GM21825 (cell line): ENCODE data around the gene FAM110A.

Source experiments
- ATAC-seq: cut with Tn5 transposase; IDR thresholded peaks from one replicate; pipeline ENCODE4 v1.9.1; 2021; ENCODE audit warnings: mild to moderate bottlenecking, moderate library complexity; ENCODE audit not compliant: unreplicated experiment

Gene FAM110A

DNA sequence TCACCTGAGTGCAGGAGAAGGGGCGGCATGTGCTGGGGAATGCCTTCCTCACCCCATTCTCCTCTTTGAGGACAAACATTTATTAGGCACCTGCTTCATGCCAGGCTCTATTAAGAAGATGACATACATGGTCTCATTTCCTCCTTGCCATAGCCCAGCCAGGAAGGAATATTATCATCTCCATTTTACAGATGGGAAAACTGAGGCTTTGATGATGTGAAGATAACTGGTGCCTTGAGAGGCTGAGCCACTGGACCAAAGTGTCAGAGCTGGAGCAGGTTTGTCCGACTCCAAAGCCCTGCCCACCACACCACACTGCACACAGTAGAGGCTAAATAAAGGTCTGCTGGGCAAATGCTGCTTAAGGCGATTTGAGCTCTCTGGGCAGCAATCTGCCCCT is 37.2 kb downstream of the FAM110A start:
- ATAC-seq, result no peak

- ATAC-seq, result no peak
Observed at GRCh38 chr20:871436-871835, 37.9 kb downstream of the FAM110A start.

GRCh38 chr20:871948-872347 is 38.4 kb downstream of the FAM110A start:
- no peak for ATAC-seq

GRCh38 chr20:872855-873520 is 39.5 kb downstream of the FAM110A start:
- no peak for ATAC-seq

DNA sequence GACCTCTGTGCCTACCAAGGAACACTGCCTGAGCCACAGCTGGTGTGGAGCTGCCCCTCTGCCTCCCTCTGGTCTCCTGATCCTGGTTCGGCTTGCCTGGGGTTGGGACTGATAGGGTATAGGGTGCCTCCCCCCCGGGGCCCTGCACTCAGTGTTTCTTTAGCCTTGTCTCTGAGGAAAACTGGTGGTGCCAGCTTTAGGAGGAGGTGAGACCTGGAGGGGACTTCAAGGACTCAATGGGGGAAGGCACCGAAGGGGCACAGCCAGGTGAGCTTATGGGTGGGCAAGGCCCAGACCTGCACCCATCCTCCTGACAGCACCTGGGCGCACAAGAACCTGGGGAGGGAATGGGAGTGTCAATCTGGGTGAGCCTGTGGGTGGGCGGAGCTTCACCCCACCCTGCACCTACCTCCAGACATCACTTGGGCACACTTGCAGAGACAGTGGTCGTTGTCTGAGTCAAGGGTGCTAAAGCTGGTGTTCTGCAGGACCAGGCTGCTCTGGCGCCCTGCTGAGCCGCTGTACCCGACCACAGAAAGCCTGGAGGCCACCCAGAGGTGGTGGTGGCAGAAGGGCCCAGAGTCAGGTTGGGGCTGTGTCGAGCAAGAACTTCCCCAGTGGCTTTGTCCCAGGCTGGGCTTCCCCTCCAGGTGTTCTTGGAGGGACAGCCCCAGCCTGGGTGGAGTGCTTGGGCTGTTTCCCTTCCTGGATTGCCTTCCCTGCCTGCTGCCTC is 40.5 kb downstream of the FAM110A start:
- peak; percentile 47 for ATAC-seq

GRCh38 chr20:875115-875514 is 41.6 kb downstream of the FAM110A start:
- ATAC-seq, result no peak

DNA sequence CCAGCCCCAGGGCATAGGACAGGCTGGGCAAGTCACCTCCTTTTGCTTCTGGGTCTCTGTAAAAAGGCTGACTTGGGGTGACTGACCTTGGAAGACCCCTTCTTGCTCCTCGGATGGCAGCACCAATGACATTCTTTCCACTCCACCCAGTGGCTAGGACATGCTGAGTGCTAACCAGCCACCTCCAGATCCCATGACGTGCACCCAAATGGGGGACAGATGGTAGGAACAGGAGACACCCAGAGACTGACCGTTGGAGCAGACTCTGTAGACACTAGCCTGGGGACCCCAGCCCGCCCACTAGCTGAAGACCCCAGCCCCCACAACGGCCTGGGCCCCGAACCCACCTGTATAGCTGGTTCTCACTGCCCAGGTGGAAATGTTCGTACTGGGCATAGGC is 44.3 kb downstream of the FAM110A start:
- no peak for ATAC-seq

DNA sequence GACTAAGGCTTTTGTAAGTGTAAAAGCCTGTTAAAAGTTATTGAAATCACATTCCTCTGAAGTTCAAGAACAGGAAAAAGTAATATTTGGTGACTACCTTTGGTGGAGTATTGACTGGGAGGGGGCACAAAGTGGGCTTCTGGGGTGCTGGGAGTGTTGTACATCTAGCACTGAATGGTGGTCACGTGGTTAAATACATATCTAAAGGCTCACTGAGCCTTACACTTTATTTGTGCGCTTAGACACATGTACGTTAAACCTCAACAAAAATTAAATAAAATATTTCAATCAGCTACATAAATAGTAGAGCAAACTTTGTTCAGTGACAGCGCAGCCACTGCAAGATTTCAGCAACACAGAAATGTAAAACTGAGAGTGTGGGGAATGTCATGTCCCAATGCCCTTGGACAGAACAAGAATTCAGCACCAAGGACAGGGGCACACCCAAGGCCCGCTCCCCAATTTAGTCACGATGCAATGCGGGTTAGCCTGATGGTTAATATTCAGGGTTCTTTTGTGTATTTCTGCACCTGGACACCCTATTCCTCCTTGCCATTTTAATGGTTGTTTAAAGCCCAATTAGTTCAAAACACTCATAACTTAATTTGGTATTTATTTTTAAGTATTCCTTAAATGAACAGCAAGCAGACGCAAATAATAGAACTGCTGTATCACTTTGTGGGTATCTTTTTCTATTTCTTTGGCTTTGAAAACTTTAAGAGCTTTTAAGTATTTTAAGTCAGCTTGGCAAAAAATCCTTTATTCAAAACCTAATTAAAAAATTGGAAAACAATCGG is 45.2 kb downstream of the FAM110A start:
- ATAC-seq, result no peak

- no peak for ATAC-seq
Observed at GRCh38 chr20:879626-880025, 46.1 kb downstream of the FAM110A start.

- no peak for ATAC-seq
Observed at GRCh38 chr20:881051-881782, 47.7 kb downstream of the FAM110A start.

DNA sequence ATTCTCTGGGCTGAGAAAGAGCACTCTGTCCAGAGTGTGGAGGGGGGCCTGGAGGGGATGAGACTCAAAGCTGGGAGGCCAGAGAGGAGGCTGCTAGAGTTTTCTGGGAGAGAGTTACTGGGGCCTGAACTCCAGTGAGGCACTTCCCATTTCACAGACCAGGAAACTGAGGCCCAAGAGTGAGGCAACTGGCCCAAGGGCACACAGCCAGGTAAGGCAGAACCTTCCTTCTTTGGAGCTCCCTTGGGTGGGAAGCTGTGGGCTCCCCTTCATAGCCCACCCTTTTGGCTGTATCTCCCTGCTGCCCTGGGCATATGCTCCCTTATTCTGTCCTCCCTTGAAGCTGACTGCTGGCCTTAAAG is 48.2 kb downstream of the FAM110A start:
- no peak for ATAC-seq

- ATAC-seq, result no peak
Observed at GRCh38 chr20:884983-885952, 51.8 kb downstream of the FAM110A start.

- no peak for ATAC-seq
Observed at GRCh38 chr20:887137-887536, 53.6 kb downstream of the FAM110A start.

DNA sequence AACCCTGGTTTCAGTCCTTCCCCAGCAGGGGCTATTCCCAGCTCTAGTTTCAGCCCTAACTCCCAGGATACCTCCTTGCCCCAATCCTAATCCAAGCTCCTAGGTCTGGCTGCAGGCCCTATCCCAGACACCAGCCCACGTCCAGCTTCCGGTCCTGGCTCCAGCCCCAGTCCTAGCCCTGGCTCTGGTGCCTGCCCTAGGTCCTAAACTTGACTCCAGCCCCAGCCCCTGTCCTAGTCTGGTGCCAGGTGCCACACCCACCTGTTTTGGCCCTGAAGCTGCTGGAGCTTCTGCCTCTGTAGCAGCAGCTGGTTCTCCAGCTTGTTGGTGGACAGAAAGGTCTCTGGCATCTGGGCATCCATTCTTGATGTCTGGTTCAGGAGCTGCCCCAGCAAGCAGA is 54.5 kb downstream of the FAM110A start:
- ATAC-seq, result no peak

DNA sequence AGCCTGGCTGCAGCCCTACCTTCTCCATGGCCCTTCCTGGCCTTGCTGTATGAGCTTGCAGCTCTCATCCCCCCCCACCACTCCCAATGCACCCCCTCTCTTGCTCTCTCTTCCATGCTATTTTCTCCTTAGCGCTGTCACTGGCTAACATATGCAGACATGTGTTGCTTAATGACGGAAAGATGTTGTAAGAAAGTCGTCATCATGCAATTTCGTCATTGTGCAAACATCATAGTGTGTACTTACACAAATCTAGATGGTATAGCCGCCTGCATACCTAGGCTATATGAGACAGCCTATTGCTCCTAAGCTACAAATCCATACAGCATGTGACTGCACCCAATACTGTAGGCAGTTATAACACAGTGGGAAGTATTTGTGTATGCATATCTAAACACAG is 55.6 kb downstream of the FAM110A start:
- no peak for ATAC-seq

GRCh38 chr20:889932-890463 is 56.5 kb downstream of the FAM110A start:
- no peak for ATAC-seq

GRCh38 chr20:890666-891057 is 57.1 kb downstream of the FAM110A start:
- no peak for ATAC-seq

- ATAC-seq, result no peak
Observed at GRCh38 chr20:891058-891705, 57.7 kb downstream of the FAM110A start.

- no peak for ATAC-seq
Observed at GRCh38 chr20:891706-892080, 58.2 kb downstream of the FAM110A start.
